ENCODE measurements around the gene DYNC2I2. TPM values are rescaled to one million over a fixed set of nuclear protein-coding genes. Genes with fewer than 3 reads are reported as not detected.

The DYNC2I2 gene
- total and polyA plus RNA-seq, 2 of the 4 experiments (the other 2 are of a cell fraction), result 33.7 to 37.1 TPM

GRCh38 chr9:128600099-128600498 lies 56.5 kb downstream of the DYNC2I2 start:
- TF ChIP-seq BHLHE40 (IDR thresholded peaks at IDR 0.05; ENCODE audit: low read depth, low read length) (no peak), CTCF (conservative IDR thresholded peaks at IDR 0.05; ENCODE audit: low read depth, low read length) (no peak), MXI1 (IDR thresholded peaks at IDR 0.05; ENCODE audit: borderline replicate concordance, low read depth, low read length) (no peak), RCOR1 (IDR thresholded peaks at IDR 0.05; ENCODE audit: insufficient replicate concordance, low read length) (no peak), POLR2A (IDR thresholded peaks at IDR 0.05; ENCODE audit: low read depth, low read length) (no peak), MAZ (IDR thresholded peaks at IDR 0.05; ENCODE audit: borderline replicate concordance, low read depth, low read length) (no peak), USF2 (IDR thresholded peaks at IDR 0.05; ENCODE audit: low read depth, low read length) (no peak), ELK1 (IDR thresholded peaks at IDR 0.05; ENCODE audit: borderline replicate concordance, low read depth, low read length) (no peak), RFX5 (IDR thresholded peaks at IDR 0.05; ENCODE audit: low read depth, low read length) (no peak), SMC3 (IDR thresholded peaks at IDR 0.05; ENCODE audit: low read depth, low read length) (no peak), CEBPB (IDR thresholded peaks at IDR 0.05; ENCODE audit: low read depth, low read length) (no peak), RAD21 (IDR thresholded peaks at IDR 0.05; ENCODE audit: low read length) (no peak), NFE2L2 (IDR thresholded peaks at IDR 0.05; ENCODE audit: low read depth, low read length) (no peak), MAFK (IDR thresholded peaks at IDR 0.05; ENCODE audit: low read depth, low read length) (no peak), FOS (IDR thresholded peaks at IDR 0.05; ENCODE audit: low read depth, low read length) (no peak)
- POLR2A ChIA-PET (ENCODE audit: unreplicated experiment), result no interaction called here
- no peak for ATAC-seq (ENCODE audit: low read depth)
- 0 out of 2 replicates have a peak, but pooled peaks cover 4% of the 10 kb centered on the region for H4K20me1 ChIP-seq (ENCODE audit: insufficient read depth, low read length)
- no peaks in the 10 kb centered on the region for H3K27me3 ChIP-seq (ENCODE audit: control insufficient read depth, insufficient read depth, low read length)
- no TSS peak for BruUV-seq (replicated peaks)
- H3K4me3 ChIP-seq (ENCODE audit: insufficient read depth, low read depth, low read length), result no peak overlapping the region
- no peak overlapping the region for H2BK120ac ChIP-seq (ENCODE audit: low read depth, low read length)
- peaks cover 4 to 29% of the 10 kb centered on the region in 2 experiments; a peak in 3 of 4 replicates for H3K79me1 ChIP-seq (ENCODE audit: low read depth in 1 of 2, low read length in 2 of 2)
- no peak overlapping the region for H2BK5ac ChIP-seq (ENCODE audit: low read depth, low read length, poor library complexity, severe bottlenecking)
- no peak overlapping the region for H2AFZ ChIP-seq (replicated peaks; ENCODE audit: low read length, poor library complexity)
- H3K36me3 ChIP-seq (ENCODE audit: control insufficient read depth, insufficient read depth, low read length), result peaks cover 70% of the 10 kb centered on the region
- in situ Hi-C loops (cut with MboI; ENCODE audit: low sequenced_read_pairs) (no loop called here), dilution Hi-C loops (cut with HindIII; ENCODE audit: low sequenced_read_pairs, unreplicated experiment) (no loop called here), intact Hi-C loops (cut with micrococcal nuclease) (no loop called here)
- no peak overlapping the region for H4K8ac ChIP-seq (ENCODE audit: low read depth in 2 of 2, low read length in 2 of 2)
- no peak overlapping the region for H3K14ac ChIP-seq (replicated peaks; ENCODE audit: low read depth, low read length)
- no peak for DNase-seq
- no peak overlapping the region for H2BK15ac ChIP-seq (ENCODE audit: low read depth, low read length)
- no peak overlapping the region for H2AK5ac ChIP-seq (ENCODE audit: low read depth, low read length)
- no peak overlapping the region for H3K9ac ChIP-seq (ENCODE audit: low read depth, low read length)
- H2AK9ac ChIP-seq (replicated peaks; ENCODE audit: low read depth, low read length, poor library complexity), result no peak overlapping the region
- no peak overlapping the region for H3K4ac ChIP-seq (ENCODE audit: low read depth, low read length)
- no peak overlapping the region for H3K27ac ChIP-seq (ENCODE audit: insufficient read depth, low read length)
- no peak overlapping the region for H3K18ac ChIP-seq (ENCODE audit: low read depth, low read length)
- no peaks in the 10 kb centered on the region for H3K4me1 ChIP-seq (ENCODE audit: control insufficient read depth, insufficient read depth, low read length)
- CTCF ChIA-PET, result no interaction called here
- no peaks in the 10 kb centered on the region for H3K9me1 ChIP-seq (ENCODE audit: insufficient read depth, low read length)
- no peak overlapping the region for H3K4me2 ChIP-seq (ENCODE audit: low read depth, low read length)
- H2BK20ac ChIP-seq (ENCODE audit: low read depth, low read length), result no peak overlapping the region
- no peak overlapping the region for H4K91ac ChIP-seq (ENCODE audit: insufficient read depth, low read depth, low read length)
- no peak overlapping the region for H3K56ac ChIP-seq (ENCODE audit: extremely low read depth, insufficient read depth, low read length)
- no peak overlapping the region for H3K23ac ChIP-seq (ENCODE audit: low read depth, low read length)
- 100% methylated on average over 1 of the region's 4 CpGs; no CpG with 5 or more reads in 1 of the 2 experiments for WGBS, 2 experiments (ENCODE audit: extremely low coverage in 2 of 2, insufficient read length in 1 of 2)
- no peak overlapping the region for H4K5ac ChIP-seq (ENCODE audit: low read depth, low read length)
- no peaks in the 10 kb centered on the region for H3K9me3 ChIP-seq (ENCODE audit: control insufficient read depth, insufficient read depth, low read length)
